Measurements from ENCODE around the gene SCARF1. TPM values are rescaled to one million over a fixed set of nuclear protein-coding genes. Genes with fewer than 3 reads are reported as not detected.

The SCARF1 gene, protein sequence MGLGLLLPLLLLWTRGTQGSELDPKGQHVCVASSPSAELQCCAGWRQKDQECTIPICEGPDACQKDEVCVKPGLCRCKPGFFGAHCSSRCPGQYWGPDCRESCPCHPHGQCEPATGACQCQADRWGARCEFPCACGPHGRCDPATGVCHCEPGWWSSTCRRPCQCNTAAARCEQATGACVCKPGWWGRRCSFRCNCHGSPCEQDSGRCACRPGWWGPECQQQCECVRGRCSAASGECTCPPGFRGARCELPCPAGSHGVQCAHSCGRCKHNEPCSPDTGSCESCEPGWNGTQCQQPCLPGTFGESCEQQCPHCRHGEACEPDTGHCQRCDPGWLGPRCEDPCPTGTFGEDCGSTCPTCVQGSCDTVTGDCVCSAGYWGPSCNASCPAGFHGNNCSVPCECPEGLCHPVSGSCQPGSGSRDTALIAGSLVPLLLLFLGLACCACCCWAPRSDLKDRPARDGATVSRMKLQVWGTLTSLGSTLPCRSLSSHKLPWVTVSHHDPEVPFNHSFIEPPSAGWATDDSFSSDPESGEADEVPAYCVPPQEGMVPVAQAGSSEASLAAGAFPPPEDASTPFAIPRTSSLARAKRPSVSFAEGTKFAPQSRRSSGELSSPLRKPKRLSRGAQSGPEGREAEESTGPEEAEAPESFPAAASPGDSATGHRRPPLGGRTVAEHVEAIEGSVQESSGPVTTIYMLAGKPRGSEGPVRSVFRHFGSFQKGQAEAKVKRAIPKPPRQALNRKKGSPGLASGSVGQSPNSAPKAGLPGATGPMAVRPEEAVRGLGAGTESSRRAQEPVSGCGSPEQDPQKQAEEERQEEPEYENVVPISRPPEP
- total RNA-seq: 4.2 and 7.6 TPM in 2 replicates

DNA sequence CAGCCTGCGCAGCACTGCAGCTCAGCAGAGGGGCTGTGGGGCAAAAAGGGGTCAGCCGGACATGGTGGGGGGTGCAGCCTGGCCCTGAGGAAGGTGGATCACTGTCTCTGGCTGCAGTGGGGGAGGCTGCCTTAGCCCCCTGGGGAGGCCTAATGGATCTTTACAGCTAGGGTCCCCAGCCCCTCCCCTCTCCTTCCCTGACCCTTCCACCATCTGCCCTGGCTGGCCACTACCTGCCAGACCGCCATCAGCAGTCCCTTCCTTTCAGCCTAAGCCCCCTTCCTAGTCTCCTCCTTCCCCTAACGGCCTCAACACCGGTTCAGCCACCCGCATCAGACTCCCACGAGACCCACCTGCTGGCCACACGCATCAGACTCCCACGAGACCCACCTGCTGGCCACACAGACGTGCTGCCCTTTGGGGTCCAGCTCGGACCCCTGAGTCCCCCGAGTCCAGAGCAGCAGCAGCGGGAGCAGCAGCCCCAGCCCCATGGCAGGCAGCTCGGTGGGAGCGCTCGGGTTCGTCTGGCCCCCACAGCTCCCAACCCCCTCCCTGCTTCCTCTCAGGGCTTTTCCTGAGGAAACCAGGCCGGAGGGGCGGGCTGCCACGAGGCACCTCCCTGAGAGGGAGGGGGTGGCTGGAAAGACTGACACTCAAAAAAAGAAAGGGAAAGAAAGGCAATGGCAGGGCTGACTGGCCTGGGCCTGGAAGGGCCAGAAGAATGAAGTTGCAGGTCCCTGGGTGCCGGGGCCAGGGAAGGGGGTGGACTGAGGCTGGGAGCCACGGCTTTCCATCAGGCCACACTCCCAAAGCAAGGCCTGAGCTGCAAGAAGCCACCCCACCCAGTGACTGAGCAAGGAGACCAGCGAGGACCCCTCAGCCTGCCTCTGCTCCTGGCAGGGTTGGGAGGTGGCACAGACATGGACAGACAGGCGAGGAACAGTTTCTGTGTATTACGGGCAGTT is at the start of gene SCARF1:
Gene SCARF1, minus strand, starts transcription at position 526 of the 965 bp plus-strand sequence. Its CDS starts 35 bp downstream, at position 491.

DNA sequence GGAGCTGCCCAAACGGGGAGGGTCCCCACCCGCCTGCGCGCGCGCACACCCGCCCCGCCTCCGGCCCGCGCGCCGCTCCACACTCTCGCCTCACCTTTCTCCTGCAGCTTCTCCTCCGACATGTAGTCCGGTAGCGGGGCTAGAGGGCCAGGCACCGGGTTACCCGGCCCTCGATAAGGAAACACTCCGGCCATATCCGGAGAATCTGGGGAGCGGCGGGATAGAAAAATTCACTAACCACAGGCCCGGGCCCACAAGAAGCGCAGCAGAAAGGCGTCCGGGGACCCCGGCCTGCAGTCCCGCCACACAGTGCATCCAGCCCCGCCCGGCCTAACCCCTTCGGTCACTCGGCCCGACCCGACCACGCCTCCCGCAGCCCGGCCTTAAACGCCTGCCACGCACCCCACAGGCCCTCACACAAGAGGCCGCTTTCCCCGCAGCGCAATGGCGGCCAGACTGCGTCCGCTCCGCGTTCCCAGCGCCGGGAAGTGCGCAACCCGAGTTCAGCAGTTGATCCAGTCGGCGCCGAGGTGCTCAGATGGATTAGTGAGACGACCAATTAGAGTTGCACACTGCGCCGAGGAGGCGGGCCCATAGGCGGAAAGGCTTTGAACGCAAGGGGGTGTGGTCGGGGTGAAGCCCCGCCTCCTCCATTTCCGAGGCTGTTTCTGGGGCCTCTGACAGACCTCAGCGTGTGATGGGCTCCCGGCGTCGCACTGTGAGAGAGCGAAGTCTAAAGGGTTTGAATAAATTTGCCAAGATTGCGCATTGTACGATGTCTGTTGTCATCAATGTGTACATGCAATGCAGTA is 39.1 kb upstream of the SCARF1 start, which contains the start of gene PRPF8:
Gene PRPF8, minus strand, starts transcription at position 490 of the 812 bp plus-strand sequence. Its CDS starts 296 bp downstream, at position 194.

DNA sequence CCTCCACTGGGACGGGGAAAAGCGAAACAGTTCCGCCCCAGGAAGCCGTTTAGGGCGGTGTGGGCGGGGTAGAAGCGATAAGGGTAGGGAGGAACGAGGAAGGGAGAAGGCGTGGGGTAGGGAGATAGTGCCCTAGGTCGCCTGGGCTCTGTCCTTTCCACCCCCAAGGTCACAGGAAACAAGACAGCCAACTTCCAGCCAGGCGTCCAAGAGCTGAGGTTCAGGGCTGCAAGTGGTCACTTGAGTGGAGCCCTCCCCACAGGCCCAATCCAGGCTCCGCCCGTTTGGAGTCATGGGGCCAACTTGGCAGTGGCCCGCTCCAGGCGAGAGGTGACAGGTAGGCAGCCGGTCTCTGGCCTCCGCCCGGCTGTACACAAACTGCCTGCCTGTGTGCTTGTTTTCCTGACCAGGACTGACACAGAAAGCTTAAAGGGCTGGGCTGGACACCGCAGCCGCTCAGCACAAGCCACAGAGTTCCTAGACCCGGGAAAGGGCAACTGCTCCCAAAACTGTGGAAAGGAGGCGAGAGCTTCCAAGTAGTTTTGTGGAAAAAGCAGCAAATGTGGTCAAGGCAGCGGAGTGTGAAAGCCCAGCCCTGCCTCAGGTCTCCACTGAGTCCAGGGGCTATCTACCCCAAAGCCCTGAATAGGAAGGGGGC is 4.4 kb upstream of the SCARF1 start, which contains the start of gene RILP:
Gene RILP, minus strand, starts transcription at position 23 of the 658 bp plus-strand sequence. CDS start 62 bp downstream, outside the sequence.

DNA sequence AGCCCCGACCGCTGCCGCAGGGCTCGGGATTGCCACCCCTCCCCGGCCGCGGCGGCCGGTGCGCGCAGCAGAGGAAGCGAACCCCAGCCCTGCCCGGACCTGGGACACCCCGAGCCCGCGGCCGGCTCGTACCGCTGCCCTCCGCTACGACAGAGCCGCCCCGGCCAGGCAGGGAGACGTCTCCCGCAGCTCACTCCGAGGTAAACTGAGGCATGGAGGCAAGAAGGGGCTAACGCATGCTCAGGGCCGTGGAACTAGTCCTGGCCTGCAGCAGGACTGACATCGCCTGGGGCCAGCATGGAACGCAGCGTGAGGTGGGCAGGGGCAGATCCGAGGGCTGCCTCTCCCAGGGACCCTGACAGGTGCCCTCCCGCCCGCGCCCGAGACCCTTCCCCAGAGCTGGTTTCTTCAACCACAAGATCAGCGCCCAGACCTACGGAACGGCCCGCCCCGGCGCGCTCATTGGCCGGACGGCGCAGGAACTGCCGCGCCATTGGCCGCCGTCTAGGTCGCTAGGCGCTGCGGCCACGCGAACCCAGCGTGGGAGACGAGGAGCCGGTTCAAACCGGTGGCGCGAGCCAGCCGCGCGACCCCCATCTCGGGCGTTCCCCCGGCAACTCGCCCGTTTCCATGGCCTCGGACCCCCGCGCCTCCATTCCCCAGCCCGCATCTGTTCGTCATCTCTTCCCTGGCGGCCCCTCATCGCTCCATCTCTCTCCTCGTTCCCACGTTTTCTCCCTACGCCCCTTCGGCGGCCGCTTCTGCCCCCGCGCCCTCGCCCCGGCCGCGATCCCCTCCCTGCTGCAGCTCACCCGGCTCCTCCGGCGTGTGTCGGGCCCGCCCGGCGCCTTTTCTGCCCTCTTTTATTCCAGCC is 17.3 kb downstream of the SCARF1 start, which contains the start of gene SLC43A2:
Gene SLC43A2, minus strand, starts transcription at position 853 of the 874 bp plus-strand sequence. CDS start 960 bp downstream, outside the sequence.

Other genes starting within 250 kb of the SCARF1 start
- 421 and 599 TPM in 2 replicates for gene YWHAE, start 245.5 kb downstream of the SCARF1 start, total RNA-seq
- 55.0 and 56.6 TPM in 2 replicates for gene CRK, start 189.5 kb downstream of the SCARF1 start, total RNA-seq
- gene MYO1C, start 153.0 kb downstream of the SCARF1 start, total RNA-seq: 84.9 and 88.5 TPM in 2 replicates
- gene INPP5K, start 129.1 kb downstream of the SCARF1 start, total RNA-seq: 27.1 and 36.2 TPM in 2 replicates
- gene PITPNA, start 82.9 kb downstream of the SCARF1 start, total RNA-seq: 20.6 and 21.9 TPM in 2 replicates
- 8.5 and 13.5 TPM in 2 replicates for gene SLC43A2, start 16.9 kb downstream of the SCARF1 start, total RNA-seq
- gene RILP, start 4.1 kb upstream of the SCARF1 start, total RNA-seq: 14.4 and 21.2 TPM in 2 replicates
- 99.4 and 109 TPM in 2 replicates for gene PRPF8, start 39.1 kb upstream of the SCARF1 start, total RNA-seq
- 2.3 and 3.6 TPM in 2 replicates for gene TLCD2, start 64.6 kb upstream of the SCARF1 start, total RNA-seq
- gene WDR81, start 79.0 kb upstream of the SCARF1 start, total RNA-seq: 36.5 and 36.7 TPM in 2 replicates
- gene SERPINF2, start 97.1 kb upstream of the SCARF1 start, total RNA-seq: 0.69 and 1.8 TPM in 2 replicates
- 2,338 and 2,916 TPM in 2 replicates for gene SERPINF1, start 116.3 kb upstream of the SCARF1 start, total RNA-seq
- 5.6 and 6.1 TPM in 2 replicates for gene SMYD4, start 184.2 kb upstream of the SCARF1 start, total RNA-seq
- 26.0 and 26.8 TPM in 2 replicates for gene RPA1, start 184.3 kb upstream of the SCARF1 start, total RNA-seq

Measured in cardiac ventricle fibroblast (primary cell).